HL-60 (cell line): ENCODE results near the gene SLC35F3.

Source experiments
- DNase-seq, 2 experiments: peaks; one replicate each; pipeline ENCODE4 v3.0.0-alpha.2; 2010 to 2020; ENCODE audit warnings: low read depth in 1 of 2, low spot score in 1 of 2
- H3K27ac ChIP-seq: fragments of 250-450 bp; sonication (Bioruptor Pico); replicated peaks from 2 replicates; pipeline ENCODE4 v1.5.1; 2020; ENCODE audit warnings: mild to moderate bottlenecking, moderate library complexity
- H3K27me3 ChIP-seq: fragments of 250-450 bp; sonication (Bioruptor Pico); 2 replicates; pipeline ENCODE4 v1.5.1; 2021; ENCODE audit warnings: mild to moderate bottlenecking, moderate library complexity; ENCODE audit not compliant: insufficient read depth, poor library complexity, severe bottlenecking
- H3K4me3 ChIP-seq: replicated peaks from 2 replicates; pipeline ENCODE4 v1.5.1; 2011; ENCODE audit warnings: mild to moderate bottlenecking, control low read depth, low read length; ENCODE audit not compliant: insufficient read depth
- CTCF ChIP-seq: IDR thresholded peaks from one replicate; pipeline ENCODE4 v1.5.1; 2011; ENCODE audit warnings: low read length, control low read depth, inconsistent platforms; ENCODE audit not compliant: insufficient read depth
- GABPA ChIP-seq: IDR thresholded peaks from 2 replicates; pipeline ENCODE4 v1.6.1; 2012; ENCODE audit warnings: low read depth
- POLR2AphosphoS5 ChIP-seq: IDR thresholded peaks from 2 replicates; pipeline ENCODE4 v1.6.1; 2012; ENCODE audit warnings: low read depth
- REST ChIP-seq: IDR thresholded peaks from 2 replicates; pipeline ENCODE4 v1.6.1; 2012; ENCODE audit warnings: low read depth; ENCODE audit not compliant: insufficient replicate concordance
- SPI1 ChIP-seq: IDR thresholded peaks from 2 replicates; pipeline ENCODE4 v1.6.1; 2012; ENCODE audit warnings: low read depth, mild to moderate bottlenecking, borderline replicate concordance

The SLC35F3 gene

GRCh38 chr1:234322097-234322496 is 417.6 kb downstream of the SLC35F3 start:
- H3K27me3 ChIP-seq: peaks cover 6% of the 10 kb centered on the region
- TF ChIP-seq SPI1: no peak
- TF ChIP-seq REST: no peak
- TF ChIP-seq CTCF: no peak
- TF ChIP-seq POLR2AphosphoS5: no peak
- no peak for TF ChIP-seq GABPA
- H3K4me3 ChIP-seq: no peak overlapping the region
- no peak overlapping the region for H3K27ac ChIP-seq
- DNase-seq: no peak

- peak; percentile 57 to 78 for DNase-seq
- H3K27ac ChIP-seq: no peak overlapping the region
- TF ChIP-seq SPI1 (no peak), CTCF (peak; percentile 39), GABPA (no peak)
- no peak overlapping the region for H3K4me3 ChIP-seq
- peaks cover 2% of the 10 kb centered on the region for H3K27me3 ChIP-seq
Measured at GRCh38 chr1:234322979-234323378, 418.5 kb downstream of the SLC35F3 start.

- H3K27ac ChIP-seq: no peak overlapping the region
- DNase-seq: no peak
- H3K27me3 ChIP-seq: peaks cover 2% of the 10 kb centered on the region
- TF ChIP-seq POLR2AphosphoS5: no peak
- TF ChIP-seq CTCF: no peak
- TF ChIP-seq GABPA: no peak
- no peak for TF ChIP-seq REST
- TF ChIP-seq SPI1: no peak
- no peak overlapping the region for H3K4me3 ChIP-seq
Measured at GRCh38 chr1:234324821-234325220, 420.3 kb downstream of the SLC35F3 start.

- H3K27ac ChIP-seq: no peak overlapping the region
- TF ChIP-seq CTCF (no peak), REST (no peak), SPI1 (no peak; the same call in 1 of the 2 replicates), GABPA (no peak), POLR2AphosphoS5 (no peak)
- DNase-seq: no peak
- H3K27me3 ChIP-seq: peaks cover 2% of the 10 kb centered on the region
- H3K4me3 ChIP-seq: no peak overlapping the region
Measured at GRCh38 chr1:234325878-234326496, 421.5 kb downstream of the SLC35F3 start.
